Measurements from ENCODE around the gene NCKIPSD. TPM values are rescaled to one million over a fixed set of nuclear protein-coding genes. Genes with fewer than 3 reads are reported as not detected.

The NCKIPSD gene
- total RNA-seq, 1 donor: 23.3 TPM

- TF ChIP-seq, protein P1, sequence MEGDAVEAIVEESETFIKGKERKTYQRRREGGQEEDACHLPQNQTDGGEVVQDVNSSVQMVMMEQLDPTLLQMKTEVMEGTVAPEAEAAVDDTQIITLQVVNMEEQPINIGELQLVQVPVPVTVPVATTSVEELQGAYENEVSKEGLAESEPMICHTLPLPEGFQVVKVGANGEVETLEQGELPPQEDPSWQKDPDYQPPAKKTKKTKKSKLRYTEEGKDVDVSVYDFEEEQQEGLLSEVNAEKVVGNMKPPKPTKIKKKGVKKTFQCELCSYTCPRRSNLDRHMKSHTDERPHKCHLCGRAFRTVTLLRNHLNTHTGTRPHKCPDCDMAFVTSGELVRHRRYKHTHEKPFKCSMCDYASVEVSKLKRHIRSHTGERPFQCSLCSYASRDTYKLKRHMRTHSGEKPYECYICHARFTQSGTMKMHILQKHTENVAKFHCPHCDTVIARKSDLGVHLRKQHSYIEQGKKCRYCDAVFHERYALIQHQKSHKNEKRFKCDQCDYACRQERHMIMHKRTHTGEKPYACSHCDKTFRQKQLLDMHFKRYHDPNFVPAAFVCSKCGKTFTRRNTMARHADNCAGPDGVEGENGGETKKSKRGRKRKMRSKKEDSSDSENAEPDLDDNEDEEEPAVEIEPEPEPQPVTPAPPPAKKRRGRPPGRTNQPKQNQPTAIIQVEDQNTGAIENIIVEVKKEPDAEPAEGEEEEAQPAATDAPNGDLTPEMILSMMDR (IDR thresholded peaks at IDR 0.05; ENCODE audit: insufficient read depth, low read depth, low read length): no peak
- no peak for DNase-seq (ENCODE audit: low read depth)
- H3K4me3 ChIP-seq (ENCODE audit: low read depth, low read length): no peak overlapping the region
Observed at GRCh38 chr3:48650723-48651122, 35.0 kb downstream of the NCKIPSD start.

DNA sequence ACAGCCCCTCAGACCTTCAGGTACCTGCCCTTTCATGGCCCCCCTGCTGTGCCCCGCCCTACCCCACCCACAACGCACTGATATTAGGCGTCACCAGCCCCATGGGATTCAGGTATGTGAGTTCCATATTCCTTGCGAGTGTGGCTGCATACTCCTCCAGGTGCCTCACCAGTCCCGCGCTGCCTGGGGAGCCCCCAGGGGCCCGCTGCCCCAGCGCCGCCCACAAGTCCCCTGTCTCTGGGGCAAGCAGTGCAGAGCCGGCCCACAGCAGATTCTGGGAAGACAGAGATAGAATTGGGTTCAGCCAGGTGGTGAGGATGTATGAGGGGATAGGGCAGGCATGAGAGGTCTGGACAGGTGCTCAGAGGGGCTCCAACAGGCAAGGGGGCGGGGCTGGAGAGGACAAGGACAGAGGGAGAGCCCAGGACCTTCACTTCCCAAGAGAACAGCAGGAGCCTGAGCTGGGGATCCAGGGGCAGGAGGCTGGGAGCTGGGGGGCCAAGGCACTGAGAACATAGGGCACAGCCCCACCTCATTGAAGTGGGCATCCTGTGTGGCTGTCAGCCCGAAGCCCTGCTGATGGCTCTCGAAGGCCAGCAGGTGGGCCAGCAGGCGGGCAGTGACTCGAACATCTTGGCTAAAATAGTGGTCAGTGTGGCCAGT, 37.4 kb downstream of the NCKIPSD start:
- DNase-seq (ENCODE audit: low read depth): no peak
- TF ChIP-seq, protein P1 (IDR thresholded peaks at IDR 0.05; ENCODE audit: insufficient read depth, low read depth, low read length): no peak
- no peak overlapping the region for H3K4me3 ChIP-seq (ENCODE audit: low read depth, low read length)

- TF ChIP-seq, protein P1 (IDR thresholded peaks at IDR 0.05; ENCODE audit: insufficient read depth, low read depth, low read length): no peak
- H3K4me3 ChIP-seq (ENCODE audit: low read depth, low read length): no peak overlapping the region
- no peak for DNase-seq (ENCODE audit: low read depth)
Observed at GRCh38 chr3:48647714-48648113, 38.0 kb downstream of the NCKIPSD start.

DNA sequence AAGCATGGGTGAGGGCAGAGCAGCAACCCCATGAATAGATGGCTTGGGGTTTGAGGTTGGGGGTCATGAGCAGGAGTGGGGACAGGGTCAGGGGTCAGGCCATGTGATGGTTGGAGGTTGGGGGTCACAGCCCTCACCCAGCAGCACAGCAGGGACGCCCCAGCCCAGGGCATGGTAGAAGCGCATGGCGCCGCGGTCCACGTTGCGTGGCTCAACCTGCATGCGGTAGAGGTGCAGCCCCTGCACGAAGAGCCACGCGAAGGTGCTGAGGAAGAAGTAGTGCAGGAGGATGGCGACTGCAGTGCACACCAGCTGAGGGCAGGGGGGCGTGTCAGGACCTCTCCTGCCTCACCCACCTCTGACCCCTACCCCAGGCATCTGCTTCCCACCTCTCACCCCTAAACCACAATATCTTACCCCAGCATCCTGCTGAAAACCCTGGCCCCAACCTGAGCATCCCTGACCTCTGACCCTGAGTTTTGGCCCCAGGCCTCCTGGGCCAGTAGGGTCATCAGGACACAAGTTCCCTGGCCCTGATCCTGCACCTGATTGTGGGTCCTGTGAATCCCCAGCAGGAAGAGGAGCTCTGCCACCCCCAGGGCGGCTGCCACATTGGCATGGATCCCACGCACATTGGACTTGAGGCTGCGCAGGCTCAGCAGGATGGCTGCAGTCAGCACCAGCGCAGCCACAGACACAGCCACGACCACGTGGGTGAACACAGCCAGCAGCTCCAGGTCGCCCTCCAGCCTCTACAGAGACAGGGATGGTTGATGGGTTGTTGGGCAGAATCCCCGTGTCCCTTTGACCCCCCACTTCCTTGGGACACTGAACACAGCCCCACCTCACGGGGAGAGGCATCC, 40.6 kb downstream of the NCKIPSD start:
- TF ChIP-seq, protein P1 (IDR thresholded peaks at IDR 0.05; ENCODE audit: insufficient read depth, low read depth, low read length): no peak
- no peak for DNase-seq (ENCODE audit: low read depth)
- no peak overlapping the region for H3K4me3 ChIP-seq (ENCODE audit: low read depth, low read length)

GRCh38 chr3:48642605-48643004, 43.1 kb downstream of the NCKIPSD start:
- TF ChIP-seq, protein P1 (IDR thresholded peaks at IDR 0.05; ENCODE audit: insufficient read depth, low read depth, low read length): no peak
- DNase-seq (ENCODE audit: low read depth): no peak
- H3K4me3 ChIP-seq (ENCODE audit: low read depth, low read length): no peak overlapping the region

DNA sequence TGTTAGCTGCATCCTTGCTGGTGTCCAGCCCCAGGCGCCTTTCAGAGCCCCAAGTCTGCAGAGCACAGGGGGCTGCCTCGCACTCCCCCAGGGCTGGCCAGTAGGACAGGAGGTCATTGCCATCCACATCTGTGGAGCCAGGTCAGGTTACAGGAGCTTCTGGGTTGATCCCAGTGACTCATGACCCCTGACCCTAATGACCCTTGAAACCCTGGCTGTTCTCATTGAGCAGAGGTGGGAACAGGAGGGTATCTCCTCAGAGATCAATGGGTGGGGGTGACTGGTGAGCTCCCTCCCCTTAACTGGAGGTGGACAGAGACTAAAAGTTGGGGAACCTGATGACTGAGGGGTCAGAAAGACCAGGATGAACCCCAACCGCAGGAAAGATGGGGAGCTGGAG, 44.3 kb downstream of the NCKIPSD start:
- no peak overlapping the region for H3K4me3 ChIP-seq (ENCODE audit: low read depth, low read length)
- TF ChIP-seq, protein P1 (IDR thresholded peaks at IDR 0.05; ENCODE audit: insufficient read depth, low read depth, low read length): no peak
- no peak for DNase-seq (ENCODE audit: low read depth)

Measured in fibroblast of villous mesenchyme (primary cell).